Erythroblast (primary cell): ENCODE data around the gene ASPHD2.

ENCODE experiments used
- GATA1 ChIP-seq: IDR thresholded peaks from 2 replicates; pipeline ENCODE4 v1.6.1; 2011; ENCODE audit warnings: low read depth, mild to moderate bottlenecking, control low read depth, low read length, moderate library complexity
- POLR2A ChIP-seq: IDR thresholded peaks from 2 replicates; pipeline ENCODE4 v1.6.1; 2011; ENCODE audit warnings: mild to moderate bottlenecking, low read length

- TF ChIP-seq POLR2A (no peak), GATA1 (no peak)
These were observed 24.2 kb downstream of the ASPHD2 start for GRCh38 chr22:26453216-26453615.
